ENCODE measurements around the gene CHRDL2.

DNA sequence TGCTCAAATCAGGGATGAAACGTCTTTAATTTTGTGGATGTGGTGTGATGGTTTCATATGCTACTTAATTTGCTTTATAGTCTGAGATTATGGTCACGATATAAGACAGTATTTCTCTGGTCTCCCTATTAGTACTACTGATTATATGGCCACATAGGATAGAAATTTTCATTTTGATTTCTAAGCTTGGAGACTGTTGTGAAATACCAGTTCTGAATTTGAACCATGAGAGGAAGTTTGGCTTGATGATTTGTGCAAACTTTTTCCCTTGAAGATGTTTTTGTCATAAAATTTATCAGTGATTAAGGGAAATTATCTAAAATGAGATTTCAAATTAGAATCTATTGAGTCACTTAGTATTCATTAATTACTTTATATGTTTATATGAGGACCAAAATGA lies 20.1 kb upstream of the CHRDL2 start:
- TF ChIP-seq, protein P1, sequence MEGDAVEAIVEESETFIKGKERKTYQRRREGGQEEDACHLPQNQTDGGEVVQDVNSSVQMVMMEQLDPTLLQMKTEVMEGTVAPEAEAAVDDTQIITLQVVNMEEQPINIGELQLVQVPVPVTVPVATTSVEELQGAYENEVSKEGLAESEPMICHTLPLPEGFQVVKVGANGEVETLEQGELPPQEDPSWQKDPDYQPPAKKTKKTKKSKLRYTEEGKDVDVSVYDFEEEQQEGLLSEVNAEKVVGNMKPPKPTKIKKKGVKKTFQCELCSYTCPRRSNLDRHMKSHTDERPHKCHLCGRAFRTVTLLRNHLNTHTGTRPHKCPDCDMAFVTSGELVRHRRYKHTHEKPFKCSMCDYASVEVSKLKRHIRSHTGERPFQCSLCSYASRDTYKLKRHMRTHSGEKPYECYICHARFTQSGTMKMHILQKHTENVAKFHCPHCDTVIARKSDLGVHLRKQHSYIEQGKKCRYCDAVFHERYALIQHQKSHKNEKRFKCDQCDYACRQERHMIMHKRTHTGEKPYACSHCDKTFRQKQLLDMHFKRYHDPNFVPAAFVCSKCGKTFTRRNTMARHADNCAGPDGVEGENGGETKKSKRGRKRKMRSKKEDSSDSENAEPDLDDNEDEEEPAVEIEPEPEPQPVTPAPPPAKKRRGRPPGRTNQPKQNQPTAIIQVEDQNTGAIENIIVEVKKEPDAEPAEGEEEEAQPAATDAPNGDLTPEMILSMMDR (IDR thresholded peaks at IDR 0.05; ENCODE audit: extremely low read depth in 1 of 2, insufficient read depth in 1 of 2, low read depth in 1 of 2, low read length in 2 of 2): no peak
- TF ChIP-seq EZH2 (IDR thresholded peaks at IDR 0.05; ENCODE audit: borderline replicate concordance, low read depth, low read length, severe bottlenecking) (no peak), POLR2A (IDR thresholded peaks at IDR 0.05; ENCODE audit: low read depth, low read length) (no peak)
- TF ChIP-seq, protein P2, sequence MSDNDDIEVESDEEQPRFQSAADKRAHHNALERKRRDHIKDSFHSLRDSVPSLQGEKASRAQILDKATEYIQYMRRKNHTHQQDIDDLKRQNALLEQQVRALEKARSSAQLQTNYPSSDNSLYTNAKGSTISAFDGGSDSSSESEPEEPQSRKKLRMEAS (IDR thresholded peaks at IDR 0.05; ENCODE audit: insufficient read depth, insufficient read length): no peak
